Neural cell (in vitro differentiated cells): ENCODE measurements around the gene MAPK4. TPM values are rescaled to one million over a fixed set of nuclear protein-coding genes. Genes with fewer than 3 reads are reported as not detected.

Experiments
- H2AFZ ChIP-seq: fragments of 200-600, 300-800 bp; sonication (generic), shearing (Covaris generic); 2 replicates; pipeline ENCODE4 v1.6.0; 2014; ENCODE audit warnings: low read depth, mild to moderate bottlenecking, antibody characterized with exemption, low read length, moderate library complexity
- H3F3A ChIP-seq: fragments of 200-600 bp; shearing (Covaris generic); 2 replicates; pipeline ENCODE4 v1.6.1; 2016; ENCODE audit warnings: mild to moderate bottlenecking, moderate library complexity, mixed read lengths, antibody characterized with exemption, low read length; ENCODE audit not compliant: insufficient read depth, poor library complexity, severe bottlenecking
- H3K27ac ChIP-seq: fragments of 200-600, 300-800 bp; sonication (generic), shearing (Covaris generic); 2 replicates; pipeline ENCODE4 v1.5.1; 2014; ENCODE audit warnings: mild to moderate bottlenecking, low read length, moderate library complexity
- H3K27me3 ChIP-seq: fragments of 300-800, 200-600 bp; sonication (generic), shearing (Covaris generic); 2 replicates; pipeline ENCODE4 v1.6.0; 2014; ENCODE audit warnings: mild to moderate bottlenecking, low read depth, low read length, moderate library complexity; ENCODE audit not compliant: insufficient read depth
- H3K36me3 ChIP-seq: fragments of 300-800, 200-600 bp; sonication (generic), shearing (Covaris generic); 2 replicates; pipeline ENCODE4 v1.5.1; 2014; ENCODE audit warnings: mild to moderate bottlenecking, antibody characterized with exemption, low read length, moderate library complexity; ENCODE audit not compliant: insufficient read depth
- H3K4me2 ChIP-seq: fragments of 300-800, 200-600 bp; sonication (generic), shearing (Covaris generic); 2 replicates; pipeline ENCODE4 v1.6.0; 2014; ENCODE audit warnings: mild to moderate bottlenecking, low read length
- H3K4me3 ChIP-seq: fragments of 300-800, 200-600 bp; sonication (generic), shearing (Covaris generic); 2 replicates; pipeline ENCODE4 v1.5.1; 2014; ENCODE audit warnings: mild to moderate bottlenecking, low read length, moderate library complexity
- H3K79me2 ChIP-seq: fragments of 200-600 bp; shearing (Covaris generic); replicated peaks from 2 replicates; pipeline ENCODE4 v1.6.0; 2014; ENCODE audit warnings: mild to moderate bottlenecking, low read length, moderate library complexity; ENCODE audit not compliant: insufficient read depth
- H3K9ac ChIP-seq: fragments of 300-800, 200-600 bp; sonication (generic), shearing (Covaris generic); 2 replicates; pipeline ENCODE4 v1.6.1; 2016; ENCODE audit warnings: mild to moderate bottlenecking, low read length, mixed read lengths
- H3K9me2 ChIP-seq: fragments of 200-600 bp; shearing (Covaris generic); 2 replicates; pipeline ENCODE4 v1.6.1; 2016; ENCODE audit warnings: mild to moderate bottlenecking, low read length, mixed read lengths; ENCODE audit not compliant: insufficient read depth
- H3K9me3 ChIP-seq: fragments of 200-600, 300-800 bp; sonication (generic), shearing (Covaris generic); 2 replicates; pipeline ENCODE4 v1.6.1; 2016; ENCODE audit warnings: mild to moderate bottlenecking, mixed run types, low read length, moderate library complexity, mixed read lengths
- H4K20me1 ChIP-seq: fragments of 200-600 bp; shearing (Covaris generic); 2 replicates; pipeline ENCODE4 v1.6.1; 2016; ENCODE audit warnings: mild to moderate bottlenecking, mixed run types; ENCODE audit not compliant: insufficient read depth
- EP300 ChIP-seq: fragments of 450-650 bp; conservative IDR thresholded peaks from 2 replicates; pipeline ENCODE4 v1.6.1; 2014; ENCODE audit warnings: antibody characterized with exemption, mild to moderate bottlenecking, moderate library complexity; ENCODE audit not compliant: poor library complexity, severe bottlenecking
- EZH2 ChIP-seq: fragments of 200-600, 300-800 bp; shearing (Covaris generic), sonication (generic); IDR thresholded peaks from 2 replicates; pipeline ENCODE4 v1.6.1; 2014; ENCODE audit warnings: antibody characterized with exemption, low read length, borderline replicate concordance, mild to moderate bottlenecking; ENCODE audit not compliant: insufficient read depth, poor library complexity, severe bottlenecking
- MXI1 ChIP-seq: fragments of 450-650 bp; conservative IDR thresholded peaks from 2 replicates; pipeline ENCODE4 v1.6.1; 2014; ENCODE audit warnings: antibody characterized with exemption, mild to moderate bottlenecking; ENCODE audit not compliant: poor library complexity, severe bottlenecking
- POLR2AphosphoS5 ChIP-seq: IDR thresholded peaks from 2 replicates; pipeline ENCODE4 v1.6.1; 2012
- RAD21 ChIP-seq: fragments of 450-650 bp; conservative IDR thresholded peaks from 2 replicates; pipeline ENCODE4 v1.6.1; 2014; ENCODE audit warnings: antibody characterized with exemption, mild to moderate bottlenecking, moderate library complexity
- SMC3 ChIP-seq: fragments of 450-650 bp; conservative IDR thresholded peaks from 2 replicates; pipeline ENCODE4 v1.6.1; 2014; ENCODE audit warnings: antibody characterized with exemption, mild to moderate bottlenecking, moderate library complexity; ENCODE audit not compliant: poor library complexity
- TAF1 ChIP-seq: IDR thresholded peaks from 2 replicates; pipeline ENCODE4 v1.6.1; 2012; ENCODE audit warnings: low read depth
- polyA plus RNA-seq: library from polyadenylated mRNA; depleted of rRNA; stranded (reverse); fragments of >200 nt; gene quantifications from 2 replicates; pipeline ENCODE4 v1.2.3, GENCODE V29; 2014
- TF ChIP-seq, protein P1 (sequence below): IDR thresholded peaks from 2 replicates; pipeline ENCODE4 v1.6.1; 2012; ENCODE audit warnings: borderline replicate concordance
- TF ChIP-seq, protein P2 (sequence below): fragments of 450-650 bp; IDR thresholded peaks from 2 replicates; pipeline ENCODE4 v1.5.1; 2014; ENCODE audit warnings: antibody characterized with exemption, mild to moderate bottlenecking, moderate library complexity; ENCODE audit not compliant: poor library complexity, severe bottlenecking

Gene MAPK4
- polyA plus RNA-seq, 1 donor from 2014 or later, result 12.7 TPM

DNA sequence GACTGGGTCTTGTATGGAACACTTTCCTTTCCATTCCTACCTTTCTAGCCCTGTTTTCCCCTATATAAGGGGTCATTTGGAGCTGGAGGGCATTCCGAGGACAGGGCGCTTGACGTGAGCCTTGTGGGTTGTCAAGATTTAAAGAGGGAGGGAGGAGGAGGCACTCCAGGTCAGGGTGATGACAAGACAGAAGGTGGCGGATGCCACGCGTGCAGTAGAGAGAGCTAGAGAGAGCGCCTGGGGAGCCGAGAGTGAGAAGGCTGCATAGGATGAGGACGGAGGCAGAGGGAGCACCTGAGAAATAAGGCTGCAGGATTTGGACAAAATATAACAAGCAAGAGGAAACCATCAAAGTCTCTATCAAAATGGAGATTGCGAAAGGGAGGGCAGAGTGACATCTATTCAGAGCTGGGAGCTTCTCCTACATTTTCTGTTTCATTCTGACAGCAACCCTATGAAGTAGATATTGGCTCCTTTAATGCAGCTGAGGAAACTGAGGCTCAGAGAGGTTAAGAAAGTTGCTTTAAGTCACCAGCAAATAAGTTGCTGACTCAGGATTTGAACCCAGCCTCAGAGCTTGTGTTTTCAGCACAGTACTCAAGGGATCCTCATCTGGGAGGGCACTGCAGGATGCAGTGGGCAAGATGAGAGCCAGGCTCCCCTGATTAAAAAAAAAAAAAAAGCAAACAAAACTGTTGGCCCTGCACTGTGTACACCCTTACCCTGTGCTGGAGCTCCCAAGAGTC, 135.7 kb downstream of the MAPK4 start:
- no peak overlapping the region for H3K9ac ChIP-seq
- no peaks in the 10 kb centered on the region for H3K36me3 ChIP-seq
- H3K4me3 ChIP-seq, result no peak overlapping the region
- no peaks in the 10 kb centered on the region for H3F3A ChIP-seq
- H3K9me2 ChIP-seq, result no peaks in the 10 kb centered on the region
- no peaks in the 10 kb centered on the region for H4K20me1 ChIP-seq
- H3K9me3 ChIP-seq, result no peaks in the 10 kb centered on the region
- TF ChIP-seq, protein P1, sequence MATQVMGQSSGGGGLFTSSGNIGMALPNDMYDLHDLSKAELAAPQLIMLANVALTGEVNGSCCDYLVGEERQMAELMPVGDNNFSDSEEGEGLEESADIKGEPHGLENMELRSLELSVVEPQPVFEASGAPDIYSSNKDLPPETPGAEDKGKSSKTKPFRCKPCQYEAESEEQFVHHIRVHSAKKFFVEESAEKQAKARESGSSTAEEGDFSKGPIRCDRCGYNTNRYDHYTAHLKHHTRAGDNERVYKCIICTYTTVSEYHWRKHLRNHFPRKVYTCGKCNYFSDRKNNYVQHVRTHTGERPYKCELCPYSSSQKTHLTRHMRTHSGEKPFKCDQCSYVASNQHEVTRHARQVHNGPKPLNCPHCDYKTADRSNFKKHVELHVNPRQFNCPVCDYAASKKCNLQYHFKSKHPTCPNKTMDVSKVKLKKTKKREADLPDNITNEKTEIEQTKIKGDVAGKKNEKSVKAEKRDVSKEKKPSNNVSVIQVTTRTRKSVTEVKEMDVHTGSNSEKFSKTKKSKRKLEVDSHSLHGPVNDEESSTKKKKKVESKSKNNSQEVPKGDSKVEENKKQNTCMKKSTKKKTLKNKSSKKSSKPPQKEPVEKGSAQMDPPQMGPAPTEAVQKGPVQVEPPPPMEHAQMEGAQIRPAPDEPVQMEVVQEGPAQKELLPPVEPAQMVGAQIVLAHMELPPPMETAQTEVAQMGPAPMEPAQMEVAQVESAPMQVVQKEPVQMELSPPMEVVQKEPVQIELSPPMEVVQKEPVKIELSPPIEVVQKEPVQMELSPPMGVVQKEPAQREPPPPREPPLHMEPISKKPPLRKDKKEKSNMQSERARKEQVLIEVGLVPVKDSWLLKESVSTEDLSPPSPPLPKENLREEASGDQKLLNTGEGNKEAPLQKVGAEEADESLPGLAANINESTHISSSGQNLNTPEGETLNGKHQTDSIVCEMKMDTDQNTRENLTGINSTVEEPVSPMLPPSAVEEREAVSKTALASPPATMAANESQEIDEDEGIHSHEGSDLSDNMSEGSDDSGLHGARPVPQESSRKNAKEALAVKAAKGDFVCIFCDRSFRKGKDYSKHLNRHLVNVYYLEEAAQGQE, result no peak
- no peak for TF ChIP-seq POLR2AphosphoS5
- no peak for TF ChIP-seq RAD21
- no peak for TF ChIP-seq SMC3
- TF ChIP-seq EP300, result no peak
- no peak for TF ChIP-seq MXI1
- TF ChIP-seq EZH2, result no peak
- TF ChIP-seq, protein P2, sequence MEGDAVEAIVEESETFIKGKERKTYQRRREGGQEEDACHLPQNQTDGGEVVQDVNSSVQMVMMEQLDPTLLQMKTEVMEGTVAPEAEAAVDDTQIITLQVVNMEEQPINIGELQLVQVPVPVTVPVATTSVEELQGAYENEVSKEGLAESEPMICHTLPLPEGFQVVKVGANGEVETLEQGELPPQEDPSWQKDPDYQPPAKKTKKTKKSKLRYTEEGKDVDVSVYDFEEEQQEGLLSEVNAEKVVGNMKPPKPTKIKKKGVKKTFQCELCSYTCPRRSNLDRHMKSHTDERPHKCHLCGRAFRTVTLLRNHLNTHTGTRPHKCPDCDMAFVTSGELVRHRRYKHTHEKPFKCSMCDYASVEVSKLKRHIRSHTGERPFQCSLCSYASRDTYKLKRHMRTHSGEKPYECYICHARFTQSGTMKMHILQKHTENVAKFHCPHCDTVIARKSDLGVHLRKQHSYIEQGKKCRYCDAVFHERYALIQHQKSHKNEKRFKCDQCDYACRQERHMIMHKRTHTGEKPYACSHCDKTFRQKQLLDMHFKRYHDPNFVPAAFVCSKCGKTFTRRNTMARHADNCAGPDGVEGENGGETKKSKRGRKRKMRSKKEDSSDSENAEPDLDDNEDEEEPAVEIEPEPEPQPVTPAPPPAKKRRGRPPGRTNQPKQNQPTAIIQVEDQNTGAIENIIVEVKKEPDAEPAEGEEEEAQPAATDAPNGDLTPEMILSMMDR, result no peak
- TF ChIP-seq TAF1, result no peak
- no peak overlapping the region for H2AFZ ChIP-seq
- no peak overlapping the region for H3K4me2 ChIP-seq
- no peaks in the 10 kb centered on the region for H3K27me3 ChIP-seq
- no peaks in the 10 kb centered on the region for H3K79me2 ChIP-seq
- H3K27ac ChIP-seq, result no peak overlapping the region

DNA sequence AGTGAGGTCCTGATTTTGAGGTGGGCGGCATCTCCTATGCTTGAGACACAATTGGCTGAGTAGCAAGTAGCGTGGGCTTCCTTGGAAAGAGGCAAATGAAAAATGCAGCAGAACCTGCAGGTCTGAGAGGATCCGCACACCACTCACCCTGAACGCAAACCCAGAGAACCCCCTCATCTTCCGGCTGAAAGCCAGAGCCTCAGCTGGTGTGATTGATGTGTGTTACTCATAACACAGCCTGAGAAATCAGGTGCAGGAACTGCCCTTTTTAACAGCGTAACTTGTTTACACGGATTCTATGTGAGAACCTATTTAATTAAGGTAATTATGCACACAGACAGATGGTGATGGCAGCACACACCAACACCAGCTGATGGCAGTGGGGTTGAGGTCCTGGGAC, 136.5 kb downstream of the MAPK4 start:
- no peaks in the 10 kb centered on the region for H3F3A ChIP-seq
- no peak overlapping the region for H3K4me3 ChIP-seq
- H2AFZ ChIP-seq, result no peak overlapping the region
- no peaks in the 10 kb centered on the region for H3K79me2 ChIP-seq
- no peaks in the 10 kb centered on the region for H3K36me3 ChIP-seq
- TF ChIP-seq, protein P2, result no peak
- TF ChIP-seq, protein P1, result no peak
- TF ChIP-seq TAF1 (no peak), RAD21 (no peak), EP300 (no peak), SMC3 (no peak), POLR2AphosphoS5 (no peak), MXI1 (no peak), EZH2 (no peak)
- H3K9me2 ChIP-seq, result no peaks in the 10 kb centered on the region
- H3K9ac ChIP-seq, result no peak overlapping the region
- no peaks in the 10 kb centered on the region for H4K20me1 ChIP-seq
- no peak overlapping the region for H3K4me2 ChIP-seq
- no peaks in the 10 kb centered on the region for H3K27me3 ChIP-seq
- no peak overlapping the region for H3K27ac ChIP-seq
- H3K9me3 ChIP-seq, result no peaks in the 10 kb centered on the region
